Right forelimb (tissue), 1 donor: Measurements from ENCODE around the gene RHOG.
A peak's percentile ranks its signal among the peaks of the same experiment; 100 is the strongest.
"Not testable (repeated sequence)": the region's sequence is repeated elsewhere in the genome, so short reads cannot be mapped to it uniquely, and the experiment has no call there.

ENCODE experiments used
- DNase-seq: peaks from one replicate; pipeline ENCODE4 v3.0.0-alpha.2; 2018

The RHOG gene

GRCh38 chr11:3807909-3808860, 32.6 kb downstream of the RHOG start, which contains the start of gene PGAP2:
Gene PGAP2, plus strand, starts transcription at chr11:3808560. Its CDS starts 2,700 bp downstream, at chr11:3811260.
- DNase-seq = peak; percentile 68

GRCh38 chr11:3803726-3804495, 36.8 kb downstream of the RHOG start:
- no peak for DNase-seq

- DNase-seq = no peak
Measured at GRCh38 chr11:3802011-3802790, 38.6 kb downstream of the RHOG start.

GRCh38 chr11:3799873-3800272, 40.9 kb downstream of the RHOG start:
- no peak for DNase-seq

GRCh38 chr11:3799143-3799542, 41.6 kb downstream of the RHOG start:
- DNase-seq = no peak

- peak; percentile 100 for DNase-seq
Measured at GRCh38 chr11:3797329-3798090, 43.2 kb downstream of the RHOG start, which contains the start of gene NUP98. Gene NUP98, minus strand, starts transcription at chr11:3797554. Its CDS starts 15,437 bp downstream, at chr11:3782117.

GRCh38 chr11:3796801-3797328, 43.9 kb downstream of the RHOG start:
- DNase-seq = no peak

- no peak for DNase-seq
Measured at GRCh38 chr11:3796346-3796745, 44.4 kb downstream of the RHOG start.

GRCh38 chr11:3796002-3796311, 44.8 kb downstream of the RHOG start:
- no peak for DNase-seq

GRCh38 chr11:3795131-3796001, 45.4 kb downstream of the RHOG start:
- no peak for DNase-seq

- not testable (repeated sequence) for DNase-seq
Measured at GRCh38 chr11:3794387-3794786, 46.4 kb downstream of the RHOG start.

- no peak for DNase-seq
Measured at GRCh38 chr11:3786781-3787428, 53.9 kb downstream of the RHOG start.

- no peak for DNase-seq
Measured at GRCh38 chr11:3783611-3784010, 57.1 kb downstream of the RHOG start.

GRCh38 chr11:3782963-3783362, 57.8 kb downstream of the RHOG start:
- no peak for DNase-seq

GRCh38 chr11:3781423-3781822, 59.3 kb downstream of the RHOG start:
- DNase-seq = no peak
